GM18505 (cell line): ENCODE measurements around the gene ADPRM.

Experiments used
- ATAC-seq: cut with Tn5 transposase; IDR thresholded peaks from one replicate; pipeline ENCODE4 v1.9.1; 2021; ENCODE audit not compliant: unreplicated experiment
- POLR2A ChIP-seq: IDR thresholded peaks from 4 replicates; pipeline ENCODE4 v1.6.1; 2011; ENCODE audit warnings: borderline replicate concordance; ENCODE audit not compliant: insufficient read depth, insufficient read length; ENCODE audit errors: extremely low read depth

The ADPRM gene, protein sequence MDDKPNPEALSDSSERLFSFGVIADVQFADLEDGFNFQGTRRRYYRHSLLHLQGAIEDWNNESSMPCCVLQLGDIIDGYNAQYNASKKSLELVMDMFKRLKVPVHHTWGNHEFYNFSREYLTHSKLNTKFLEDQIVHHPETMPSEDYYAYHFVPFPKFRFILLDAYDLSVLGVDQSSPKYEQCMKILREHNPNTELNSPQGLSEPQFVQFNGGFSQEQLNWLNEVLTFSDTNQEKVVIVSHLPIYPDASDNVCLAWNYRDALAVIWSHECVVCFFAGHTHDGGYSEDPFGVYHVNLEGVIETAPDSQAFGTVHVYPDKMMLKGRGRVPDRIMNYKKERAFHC

DNA sequence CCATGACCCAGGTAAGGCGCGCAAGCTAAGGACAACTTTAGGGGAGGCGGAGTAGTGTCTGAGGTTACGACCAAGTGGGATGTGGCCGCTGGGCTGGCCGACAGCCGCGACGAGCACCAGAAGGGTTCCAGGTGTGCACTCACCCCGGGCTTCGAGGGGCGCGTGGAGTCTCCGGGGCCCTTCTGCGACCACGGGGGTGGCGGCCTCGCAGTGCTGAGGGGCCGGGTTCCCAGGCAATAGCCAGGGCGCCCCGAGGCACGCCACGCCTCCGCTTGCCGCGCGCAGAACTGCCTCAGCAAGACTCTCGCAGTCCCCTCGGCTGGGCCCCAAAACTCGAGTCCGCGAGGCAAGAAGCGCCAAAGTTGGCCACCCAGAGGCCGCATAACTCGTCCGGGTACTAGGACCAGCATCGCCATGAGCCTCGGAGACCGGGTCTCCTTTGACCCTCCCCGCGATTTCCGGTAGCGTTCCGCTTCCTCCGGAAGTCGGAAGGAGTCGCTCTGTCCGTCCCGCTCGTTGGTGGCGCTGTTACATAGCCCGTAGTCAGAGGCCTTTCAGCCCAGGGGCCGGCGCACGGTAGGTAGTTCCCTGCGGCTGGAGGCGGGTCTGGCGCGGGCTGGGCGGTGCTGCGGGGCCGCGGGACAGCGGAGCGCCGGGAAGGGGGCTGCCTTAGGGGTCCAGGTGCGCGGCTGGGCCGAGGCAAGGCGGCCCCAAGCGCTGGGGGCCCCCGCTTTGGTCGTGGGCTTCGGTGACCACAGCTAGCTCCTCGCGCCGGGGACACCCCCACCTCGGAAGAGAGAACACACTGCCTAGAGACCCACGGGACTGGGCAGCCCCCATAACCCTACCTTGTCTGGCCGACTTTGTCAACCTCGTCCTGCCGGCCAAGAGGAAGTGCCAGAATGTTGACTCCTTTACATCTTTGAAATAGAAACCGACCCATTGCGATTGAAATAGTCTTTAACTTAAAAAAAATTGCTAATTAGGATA is at the start of gene ADPRM, which contains the start of gene SCO1:
Gene ADPRM, plus strand, starts transcription at position 503 of the 990 bp plus-strand sequence. CDS start 7,333 bp downstream, outside the sequence.
Gene SCO1, minus strand, starts transcription at position 442 of the 990 bp plus-strand sequence. Its CDS starts 26 bp downstream, at position 416.
- peak; percentile 89 for TF ChIP-seq POLR2A
- ATAC-seq, result peak; percentile 93

GRCh38 chr17:10648381-10648780 is 49.0 kb upstream of the ADPRM start:
- ATAC-seq, result no peak
- TF ChIP-seq POLR2A, result no peak

- no peak for TF ChIP-seq POLR2A
- no peak for ATAC-seq
These were observed 48.4 kb upstream of the ADPRM start for GRCh38 chr17:10648956-10649355.

DNA sequence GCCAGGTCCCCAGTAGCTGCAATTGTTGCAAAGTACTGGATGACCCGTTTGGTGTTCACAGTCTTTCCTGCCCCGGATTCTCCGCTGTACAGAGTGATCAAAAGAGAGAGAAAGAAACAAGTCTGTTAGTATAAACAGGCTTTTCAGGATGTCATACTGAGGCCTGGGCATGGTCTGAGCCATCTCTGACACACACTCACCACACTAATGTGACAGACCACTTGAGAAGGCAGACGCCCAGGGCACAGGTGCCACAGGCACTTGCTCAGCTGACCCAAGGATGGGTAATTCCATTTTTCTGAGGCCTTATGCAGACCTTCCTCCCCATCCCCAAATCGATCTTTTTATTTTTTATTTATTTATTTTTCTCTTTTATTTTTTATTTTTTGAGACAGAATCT is 47.8 kb upstream of the ADPRM start:
- no peak for ATAC-seq
- no peak for TF ChIP-seq POLR2A

DNA sequence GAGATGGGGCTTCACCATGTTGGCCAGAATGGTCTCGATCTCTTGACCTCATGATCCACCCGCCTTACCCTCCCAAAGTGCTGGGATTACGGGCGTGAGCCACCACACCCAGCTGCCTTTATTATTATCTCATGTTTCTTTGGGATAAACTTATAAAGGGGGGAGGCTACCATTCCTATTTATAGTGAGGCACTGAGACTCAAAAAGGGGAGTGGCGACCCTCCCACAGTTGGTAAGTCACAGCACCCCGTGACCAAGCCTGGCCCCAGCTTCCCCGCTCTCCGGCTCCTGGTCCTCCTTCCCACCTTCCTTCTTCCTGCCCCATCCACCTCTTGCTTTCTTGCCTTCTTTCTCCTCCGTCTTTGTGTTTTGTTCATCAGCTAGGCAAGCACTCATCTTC is 45.5 kb upstream of the ADPRM start:
- no peak for TF ChIP-seq POLR2A
- no peak for ATAC-seq

DNA sequence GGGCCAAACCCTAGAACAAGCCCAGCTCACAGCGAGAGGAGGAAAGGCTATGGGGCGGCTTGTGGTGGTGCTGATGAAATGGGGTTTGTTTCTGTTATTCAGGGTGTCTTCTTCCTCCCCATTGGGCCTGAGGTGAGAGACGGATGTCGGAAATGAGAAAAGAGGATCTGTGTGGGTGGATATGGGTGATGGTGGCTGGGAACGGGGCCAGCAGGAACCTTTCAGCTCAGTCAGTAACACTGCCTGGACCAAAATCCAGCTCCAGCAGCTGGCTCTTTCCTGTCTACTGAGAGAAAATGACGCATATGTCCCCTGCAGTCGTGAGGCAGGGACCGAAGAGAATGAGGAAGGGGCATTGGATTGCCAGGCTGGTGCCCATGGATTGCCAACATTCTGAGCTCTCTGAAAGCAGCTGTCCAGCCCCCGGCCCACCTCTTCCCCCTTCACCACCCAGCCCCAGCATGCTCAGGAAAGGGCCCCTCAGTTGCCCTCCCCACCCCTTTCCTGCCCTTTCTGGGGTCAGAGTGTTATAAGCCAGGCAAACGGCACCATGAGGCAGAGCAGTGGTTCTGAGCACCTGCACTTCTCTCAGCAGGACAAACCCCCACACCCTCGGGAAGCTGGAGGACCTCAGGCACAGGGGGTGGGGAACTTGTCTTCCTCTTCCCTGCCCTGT is 44.3 kb upstream of the ADPRM start:
- TF ChIP-seq POLR2A, result no peak
- ATAC-seq, result no peak

GRCh38 chr17:10653987-10654386 is 43.4 kb upstream of the ADPRM start:
- ATAC-seq, result no peak
- no peak for TF ChIP-seq POLR2A

GRCh38 chr17:10657148-10657547 is 40.2 kb upstream of the ADPRM start, which contains the start of gene MYH3:
TSS of gene MYH3 (minus strand) at chr17:10657309. CDS start at chr17:10655064, 2,245 bp downstream.
- no peak for ATAC-seq
- no peak for TF ChIP-seq POLR2A

DNA sequence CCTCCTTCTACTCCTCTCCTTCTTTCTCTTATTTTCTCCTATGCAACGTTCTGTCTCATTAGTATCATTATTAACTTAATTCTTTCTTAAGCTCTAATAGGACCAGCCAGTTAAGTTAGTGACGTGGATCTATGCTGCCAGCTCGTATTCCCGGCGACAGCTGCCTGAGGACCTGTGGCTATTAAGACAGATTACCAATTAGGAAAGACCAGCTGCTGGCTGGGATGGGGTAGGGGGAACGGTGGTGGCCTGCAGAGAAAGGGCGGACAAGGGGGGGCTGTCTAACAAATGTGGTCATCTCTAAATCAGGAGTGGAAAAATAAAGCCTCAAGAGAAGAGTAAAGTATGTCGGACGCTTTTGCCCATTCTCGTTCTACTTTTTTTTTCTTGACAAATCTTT is 39.5 kb upstream of the ADPRM start:
- no peak for ATAC-seq

DNA sequence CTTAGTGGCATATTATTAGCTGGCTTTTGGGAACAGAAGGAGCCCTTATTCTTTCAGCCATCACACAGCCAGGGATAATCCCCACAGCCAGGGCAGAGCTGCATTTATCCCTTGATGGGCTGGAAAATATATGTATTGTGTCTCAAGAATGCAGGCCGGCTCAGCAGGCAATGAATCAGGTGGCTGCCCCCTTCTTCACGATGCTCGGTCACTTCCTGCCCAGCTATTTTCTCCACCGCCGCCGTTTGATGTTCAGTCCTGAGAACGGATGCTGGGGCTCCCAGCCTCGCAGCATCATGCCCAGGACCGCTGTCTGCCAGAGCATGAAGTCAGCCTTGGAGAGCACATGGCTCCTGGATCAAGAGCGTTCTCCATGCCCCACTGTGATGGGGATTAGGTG is 36.0 kb upstream of the ADPRM start:
- no peak for TF ChIP-seq POLR2A
- no peak for ATAC-seq

More for the DNA sequence above, 39.5 kb upstream of the ADPRM start:
- TF ChIP-seq POLR2A, result no peak

- no peak for ATAC-seq
- TF ChIP-seq POLR2A, result no peak
These were observed 34.2 kb upstream of the ADPRM start for GRCh38 chr17:10663231-10663630.

DNA sequence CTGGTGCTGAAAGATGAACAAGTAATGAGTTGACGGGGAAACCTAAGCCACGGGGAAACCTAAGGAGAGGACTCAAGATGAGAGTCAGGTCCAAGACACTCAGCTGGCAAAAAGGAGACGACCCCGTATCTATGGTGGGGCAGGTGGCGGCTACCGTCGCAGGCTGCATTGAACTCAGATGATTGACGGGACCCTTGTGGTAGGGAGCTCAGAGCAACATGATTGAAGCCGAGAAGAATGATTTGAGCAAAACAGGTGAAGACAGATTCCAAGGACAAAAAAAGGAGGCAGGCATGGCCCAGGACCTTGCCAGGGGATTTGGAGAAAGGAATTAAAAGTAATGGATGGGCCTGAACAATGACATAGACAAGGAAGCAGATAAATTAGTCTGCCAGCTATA is 32.8 kb upstream of the ADPRM start:
- no peak for ATAC-seq
- no peak for TF ChIP-seq POLR2A

GRCh38 chr17:10666906-10667305 is 30.5 kb upstream of the ADPRM start:
- no peak for ATAC-seq
- TF ChIP-seq POLR2A, result no peak
